ENCODE results near the gene CARD9. TPM values are rescaled to one million over a fixed set of nuclear protein-coding genes. Genes with fewer than 3 reads are reported as not detected.
A peak's percentile ranks its signal among the peaks of the same experiment; 100 is the strongest.

CARD9 gene
- total and polyA plus RNA-seq, 10 donors, result 5.7 to 25.5 (median 18.2) TPM

DNA sequence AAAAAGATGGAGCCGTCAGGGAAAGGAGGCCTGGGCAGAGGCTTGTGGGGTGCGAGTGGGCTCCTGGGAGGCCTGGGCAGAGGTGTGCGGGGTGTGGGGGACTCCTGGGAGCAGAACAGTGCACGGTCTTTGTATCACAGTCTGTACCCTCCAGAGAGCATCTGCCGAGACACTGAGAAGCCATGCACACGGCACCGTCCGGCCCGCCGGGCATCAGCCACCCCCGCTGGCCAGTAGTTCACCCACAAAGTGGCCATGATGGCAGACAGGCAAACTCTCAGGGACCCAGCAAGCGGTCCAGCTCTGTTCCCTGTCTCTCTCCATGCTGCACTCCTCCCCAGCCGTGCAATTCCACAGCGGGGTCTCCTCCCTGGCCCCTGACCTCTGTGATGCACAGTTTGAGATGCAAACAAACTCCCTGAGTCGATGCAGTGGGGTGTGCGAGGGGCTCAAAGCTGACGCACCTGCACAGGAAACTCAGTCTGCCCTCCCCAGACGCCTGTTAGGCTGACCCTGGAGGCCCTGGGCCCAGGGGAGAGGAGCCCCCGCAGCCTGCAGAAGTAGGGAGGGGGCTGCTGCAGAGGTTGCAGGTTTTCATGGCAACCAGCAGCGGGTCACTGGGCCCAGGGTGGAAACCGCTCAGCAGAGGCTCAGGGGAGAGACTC lies 55.2 kb downstream of the CARD9 start:
- TF ChIP-seq, protein P1, sequence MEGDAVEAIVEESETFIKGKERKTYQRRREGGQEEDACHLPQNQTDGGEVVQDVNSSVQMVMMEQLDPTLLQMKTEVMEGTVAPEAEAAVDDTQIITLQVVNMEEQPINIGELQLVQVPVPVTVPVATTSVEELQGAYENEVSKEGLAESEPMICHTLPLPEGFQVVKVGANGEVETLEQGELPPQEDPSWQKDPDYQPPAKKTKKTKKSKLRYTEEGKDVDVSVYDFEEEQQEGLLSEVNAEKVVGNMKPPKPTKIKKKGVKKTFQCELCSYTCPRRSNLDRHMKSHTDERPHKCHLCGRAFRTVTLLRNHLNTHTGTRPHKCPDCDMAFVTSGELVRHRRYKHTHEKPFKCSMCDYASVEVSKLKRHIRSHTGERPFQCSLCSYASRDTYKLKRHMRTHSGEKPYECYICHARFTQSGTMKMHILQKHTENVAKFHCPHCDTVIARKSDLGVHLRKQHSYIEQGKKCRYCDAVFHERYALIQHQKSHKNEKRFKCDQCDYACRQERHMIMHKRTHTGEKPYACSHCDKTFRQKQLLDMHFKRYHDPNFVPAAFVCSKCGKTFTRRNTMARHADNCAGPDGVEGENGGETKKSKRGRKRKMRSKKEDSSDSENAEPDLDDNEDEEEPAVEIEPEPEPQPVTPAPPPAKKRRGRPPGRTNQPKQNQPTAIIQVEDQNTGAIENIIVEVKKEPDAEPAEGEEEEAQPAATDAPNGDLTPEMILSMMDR (IDR thresholded peaks at IDR 0.05 in 8 of 11, conservative IDR thresholded peaks at IDR 0.05 in 3 of 11), result no peak
- TF ChIP-seq POLR2AphosphoS5 (IDR thresholded peaks at IDR 0.05), result no peak
- no peak for TF ChIP-seq POLR2A (IDR thresholded peaks at IDR 0.05)
- no peak for DNase-seq
- 50 to 67% (median 67%) methylated on average over 18 to 21 of the region's 21 CpGs for WGBS, 5 donors
- Histone ChIP-seq H3K4me3 (no peak overlapping the region), H3K9me3 (peaks cover 0 to 24% (median 13%) of the 10 kb centered on the region in 8 donors), H3K27ac (no peak overlapping the region), H3K4me1 (peaks cover 0 to 23% (median 0%) of the 10 kb centered on the region in 6 donors), H3K36me3 (no peaks in the 10 kb centered on the region), H3K27me3 (replicated peaks in 1 of 7) (no peaks in the 10 kb centered on the region)
- intact Hi-C loops (cut with DNase I; ENCODE audit: low total_unique reads), result no loop called here

DNA sequence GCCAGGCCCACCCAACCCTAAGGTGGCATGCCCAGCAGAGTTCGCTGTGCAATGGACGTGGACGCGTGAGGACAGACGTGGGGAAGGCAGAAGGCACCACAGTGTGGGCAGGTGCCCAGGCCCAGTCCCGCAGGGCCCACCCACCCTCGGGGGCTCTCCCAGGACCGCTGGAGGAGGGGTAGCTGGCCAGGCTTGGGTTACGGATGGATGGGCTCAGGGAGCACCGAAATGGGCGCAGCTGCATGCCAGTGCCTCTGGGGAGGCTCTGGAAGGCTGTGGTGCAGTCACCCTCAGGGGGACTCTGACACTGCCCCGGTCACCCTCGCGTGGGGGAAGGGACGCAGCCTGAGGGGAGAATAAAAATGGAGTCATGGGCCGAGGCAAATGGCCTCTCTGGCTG lies 55.8 kb downstream of the CARD9 start:
- WGBS, 5 donors, result 66 to 86% (median 75%) methylated on average over 15 to 16 of the region's 16 CpGs

DNA sequence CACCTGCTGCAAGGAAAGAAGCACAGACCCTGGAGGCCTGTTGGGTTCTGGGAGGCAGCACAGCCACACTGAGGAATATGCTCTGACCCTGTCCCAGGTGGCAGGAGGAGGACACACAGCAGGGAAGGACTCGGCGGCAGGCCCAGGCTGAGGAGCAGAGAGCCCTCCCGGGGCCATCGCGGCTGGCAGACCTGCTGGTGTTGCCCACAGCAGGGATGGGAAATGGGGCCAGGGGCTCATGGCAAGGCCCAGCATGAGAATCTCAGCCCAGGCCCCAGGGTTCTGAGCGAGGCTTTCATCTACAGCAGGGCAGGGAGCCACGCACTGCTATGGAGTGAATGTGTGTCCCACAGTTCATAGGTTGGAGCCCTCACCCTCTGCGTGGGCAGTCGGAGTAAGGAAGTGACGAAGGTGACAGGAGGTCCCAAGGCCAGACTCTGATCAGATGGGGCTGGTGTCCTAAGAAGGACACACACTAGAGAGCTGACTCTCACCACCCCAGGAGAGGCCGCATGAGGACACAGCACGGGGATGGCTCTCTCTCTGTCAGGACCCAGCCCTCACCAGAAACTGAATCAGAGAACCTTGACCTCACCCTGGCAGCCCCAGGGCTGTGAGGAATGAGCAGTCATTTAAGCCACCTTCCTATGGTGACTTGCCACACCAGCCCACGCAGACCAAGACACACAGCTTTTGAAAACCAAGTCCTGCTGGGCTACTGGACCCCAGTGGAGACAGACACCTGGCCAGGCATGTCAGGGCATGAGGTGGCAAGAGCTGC lies 56.4 kb downstream of the CARD9 start:
- no peak overlapping the region for H3K4me3 ChIP-seq
- DNase-seq, result no peak
- no peaks in the 10 kb centered on the region for H3K36me3 ChIP-seq
- H3K9me3 ChIP-seq, result peaks cover 0 to 24% (median 13%) of the 10 kb centered on the region in 8 donors
- intact Hi-C loops (cut with DNase I; ENCODE audit: low total_unique reads), result no loop called here
- peak overlapping the region in 3 of 8 donors; percentile 6 to 65 (median 16) for H3K27ac ChIP-seq
- H3K27me3 ChIP-seq (replicated peaks in 1 of 7), result peaks cover 0 to 6% (median 0%) of the 10 kb centered on the region in 7 donors
- no peak for TF ChIP-seq POLR2AphosphoS5 (IDR thresholded peaks at IDR 0.05)
- TF ChIP-seq POLR2A (IDR thresholded peaks at IDR 0.05), result no peak
- TF ChIP-seq, protein P1 (IDR thresholded peaks at IDR 0.05 in 8 of 11, conservative IDR thresholded peaks at IDR 0.05 in 3 of 11), result no peak
- peaks cover 0 to 26% (median 0%) of the 10 kb centered on the region in 6 donors for H3K4me1 ChIP-seq
- 57 to 83% (median 76%) methylated on average over 9 to 13 of the region's 13 CpGs for whole genome bisulfite sequencing, 5 donors

More for the DNA sequence above, 55.8 kb downstream of the CARD9 start:
- Histone ChIP-seq H3K27ac (no peak overlapping the region), H3K27me3 (replicated peaks in 1 of 7) (no peaks in the 10 kb centered on the region), H3K4me3 (no peak overlapping the region), H3K4me1 (peaks cover 0 to 23% (median 0%) of the 10 kb centered on the region in 6 donors), H3K36me3 (no peaks in the 10 kb centered on the region), H3K9me3 (peaks cover 0 to 24% (median 13%) of the 10 kb centered on the region in 8 donors)
- no peak for DNase-seq
- intact Hi-C loops (cut with DNase I; ENCODE audit: low total_unique reads), result no loop called here
- TF ChIP-seq, protein P1 (IDR thresholded peaks at IDR 0.05 in 8 of 11, conservative IDR thresholded peaks at IDR 0.05 in 3 of 11), result no peak
- TF ChIP-seq POLR2AphosphoS5 (IDR thresholded peaks at IDR 0.05) (no peak), POLR2A (IDR thresholded peaks at IDR 0.05) (no peak)

DNA sequence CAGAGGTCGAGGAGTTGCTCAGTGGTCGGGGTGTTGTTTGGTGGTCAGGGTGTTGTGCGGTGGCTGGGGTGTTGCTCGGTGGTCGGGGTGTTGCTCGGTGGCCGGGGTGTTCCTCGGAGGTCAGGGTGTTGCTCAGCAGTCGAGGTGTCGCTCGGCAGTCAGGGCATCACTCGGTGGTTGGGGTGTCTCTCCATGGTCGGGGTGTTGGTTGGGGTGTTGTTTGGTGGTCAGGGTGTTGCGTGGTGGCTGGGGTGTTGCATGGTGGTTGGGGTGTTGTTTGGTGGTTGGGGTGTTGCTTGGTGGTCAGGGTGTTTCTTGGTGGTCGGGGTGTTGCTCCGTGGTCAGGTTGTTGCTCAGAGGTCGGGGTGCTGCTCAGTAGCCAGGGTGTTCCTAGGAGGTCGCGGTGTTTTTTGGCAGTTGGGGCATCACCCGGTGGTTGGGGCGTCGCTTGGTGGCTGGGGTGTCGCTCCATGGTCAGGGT lies 57.2 kb downstream of the CARD9 start:
- no peak for DNase-seq

More for the DNA sequence above, 57.2 kb downstream of the CARD9 start:
- no peak overlapping the region for H3K4me3 ChIP-seq
- peaks cover 0 to 33% (median 5%) of the 10 kb centered on the region in 6 donors for H3K4me1 ChIP-seq
- H3K27ac ChIP-seq, result peak overlapping the region in 3 of 8 donors; percentile 6 to 65 (median 16)
- peaks cover 0 to 24% (median 13%) of the 10 kb centered on the region in 8 donors for H3K9me3 ChIP-seq
- H3K36me3 ChIP-seq, result no peaks in the 10 kb centered on the region
- H3K27me3 ChIP-seq (replicated peaks in 1 of 7), result peaks cover 0 to 14% (median 0%) of the 10 kb centered on the region in 7 donors
- intact Hi-C loops (cut with DNase I; ENCODE audit: low total_unique reads), result no loop called here
- TF ChIP-seq POLR2AphosphoS5 (IDR thresholded peaks at IDR 0.05) (no peak), POLR2A (IDR thresholded peaks at IDR 0.05) (no peak)
- TF ChIP-seq, protein P1 (IDR thresholded peaks at IDR 0.05 in 8 of 11, conservative IDR thresholded peaks at IDR 0.05 in 3 of 11), result no peak
- WGBS, 5 donors, result 83 to 91% (median 87%) methylated on average over 20 to 23 of the region's 23 CpGs
